CD14-positive monocyte (primary cell): ENCODE measurements around the gene GRIK2. TPM values are rescaled to one million over a fixed set of nuclear protein-coding genes. Genes with fewer than 3 reads are reported as not detected.

ENCODE experiments used
- DNase-seq, 3 donors: peaks; one replicate each; pipeline ENCODE4 v3.0.0-alpha.2; 2011 to 2022
- H2AFZ ChIP-seq: 2 replicates; pipeline ENCODE4 v1.6.0; 2012; ENCODE audit warnings: mild to moderate bottlenecking, low read depth, low read length, inconsistent platforms; ENCODE audit not compliant: insufficient read depth, poor library complexity, severe bottlenecking
- H3K27ac ChIP-seq, 2 donors: 1 replicate in 1 of 2; 2 replicates in 1 of 2; pipeline ENCODE4 v1.5.1; 2012 to 2013; ENCODE audit warnings: low read length in 2 of 2, control low read depth in 1 of 2, inconsistent platforms in 1 of 2, low read depth in 1 of 2, mild to moderate bottlenecking in 1 of 2
- H3K27me3 ChIP-seq, 2 donors: one replicate each; pipeline versions ENCODE4 v1.6.0 to v1.6.1; 2011 to 2013; ENCODE audit warnings: low read length in 2 of 2; ENCODE audit not compliant: control insufficient read depth in 2 of 2, insufficient read depth in 2 of 2
- H3K36me3 ChIP-seq, 2 donors: replicated peaks in 1 of 2; 1 replicate in 1 of 2; 2 replicates in 1 of 2; pipeline versions ENCODE4 v1.5.1 to v1.6.1; 2012 to 2013; ENCODE audit warnings: low read length in 2 of 2, control low read depth in 1 of 2, inconsistent platforms in 1 of 2, mild to moderate bottlenecking in 1 of 2; ENCODE audit not compliant: insufficient read depth in 2 of 2, control insufficient read depth in 1 of 2
- H3K4me1 ChIP-seq, 2 donors: 1 replicate in 1 of 2; 2 replicates in 1 of 2; pipeline versions ENCODE4 v1.5.1 to v1.6.1; 2012 to 2013; ENCODE audit warnings: low read length in 2 of 2, control low read depth in 1 of 2, inconsistent platforms in 1 of 2, mild to moderate bottlenecking in 1 of 2, moderate library complexity in 1 of 2; ENCODE audit not compliant: insufficient read depth in 2 of 2, control insufficient read depth in 1 of 2
- H3K4me2 ChIP-seq: replicated peaks from 2 replicates; pipeline ENCODE3; 2012; ENCODE audit warnings: low read length, moderate library complexity, mild to moderate bottlenecking; ENCODE audit not compliant: poor library complexity, severe bottlenecking; ENCODE audit errors: extremely low read depth
- H3K4me3 ChIP-seq, 3 experiments: fragments of 200-600 bp in 1 of 3; sonication (generic) in 1 of 3; replicated peaks in 1 of 3; 1 replicate in 2 of 3; 2 replicates in 1 of 3; pipeline ENCODE4 v1.5.1; 2011 to 2013; ENCODE audit warnings: low read length in 3 of 3, mild to moderate bottlenecking in 3 of 3, control low read depth in 2 of 3, low read depth in 2 of 3, inconsistent platforms in 1 of 3, moderate library complexity in 1 of 3
- H3K79me2 ChIP-seq: 2 replicates; pipeline ENCODE4 v1.6.0; 2012; ENCODE audit warnings: mild to moderate bottlenecking, control low read depth, inconsistent platforms, low read length, moderate library complexity; ENCODE audit not compliant: insufficient read depth
- H3K9ac ChIP-seq: 2 replicates; pipeline ENCODE4 v1.6.0; 2017; ENCODE audit warnings: low read length, mild to moderate bottlenecking; ENCODE audit not compliant: insufficient read depth, poor library complexity, severe bottlenecking
- H3K9me3 ChIP-seq, 2 donors: replicated peaks in 1 of 2; 1 replicate in 1 of 2; 2 replicates in 1 of 2; pipeline versions ENCODE4 v1.5.1 to v1.6.1; 2012 to 2013; ENCODE audit warnings: low read length in 2 of 2, control low read depth in 1 of 2; ENCODE audit not compliant: control insufficient read depth in 1 of 2, insufficient read depth in 1 of 2
- H4K20me1 ChIP-seq: 2 replicates; pipeline ENCODE4 v1.6.0; 2012; ENCODE audit warnings: mild to moderate bottlenecking, low read length, control low read depth, moderate library complexity; ENCODE audit not compliant: insufficient read depth
- H3K27ac Mint-ChIP-seq, 7 donors: one replicate each; pipeline ENCODE4 v1.8.0; 2020; ENCODE audit warnings: mild to moderate bottlenecking in 7 of 7, mixed read lengths in 7 of 7, moderate library complexity in 6 of 7, inconsistent platforms in 2 of 7
- H3K27me3 Mint-ChIP-seq, 3 donors: one replicate each; pipeline ENCODE4 v1.8.0; 2021 to 2022; ENCODE audit warnings: low read depth in 3 of 3, mild to moderate bottlenecking in 3 of 3, mixed read lengths in 3 of 3, moderate library complexity in 3 of 3, inconsistent platforms in 1 of 3
- H3K36me3 Mint-ChIP-seq, 2 donors: one replicate each; pipeline ENCODE4 v1.8.0; 2020; ENCODE audit warnings: mixed read lengths in 2 of 2, inconsistent platforms in 1 of 2, mild to moderate bottlenecking in 1 of 2
- H3K4me1 Mint-ChIP-seq: one replicate; pipeline ENCODE4 v1.8.0; 2020; ENCODE audit warnings: mild to moderate bottlenecking, mixed read lengths
- H3K4me3 Mint-ChIP-seq, 2 donors: one replicate each; pipeline ENCODE4 v1.8.0; 2020; ENCODE audit warnings: mild to moderate bottlenecking in 2 of 2, mixed read lengths in 2 of 2, moderate library complexity in 1 of 2
- H3K9me3 Mint-ChIP-seq, 7 donors: one replicate each; pipeline ENCODE4 v1.8.0; 2020 to 2022; ENCODE audit warnings: mixed read lengths in 7 of 7, mild to moderate bottlenecking in 6 of 7, moderate library complexity in 6 of 7, inconsistent platforms in 2 of 7
- CTCF ChIP-seq: fragments of 200-600 bp; IDR thresholded peaks from one replicate; pipeline ENCODE4 v1.8.0; 2022; ENCODE audit warnings: antibody characterized with exemption, mild to moderate bottlenecking
- WGBS: methylation state at CpG from one replicate; pipeline ENCODE4 v1.1.5; 2013; ENCODE audit warnings: missing lambda C conversion rate; ENCODE audit not compliant: insufficient coverage; 5-methylcytosine and 5-hydroxymethylcytosine counted together
- intact Hi-C, 2 donors: fragments of 100-400 bp; cut with micrococcal nuclease; formaldehyde crosslinking; loops; one replicate each; pipeline versions ENCODE4 v1.15.0 to v1.15.1; 2023
- polyA plus RNA-seq, 3 donors: library from polyadenylated mRNA; depleted of rRNA in 1 of 3; unstranded in 2 of 3; stranded (reverse) in 1 of 3; fragments of 300-500 nt in 2 of 3; fragments of >200 nt in 1 of 3; fragmentation: Illumina TruSeq in 2 of 3; gene quantifications; 1 replicate in 2 of 3; 2 replicates in 1 of 3; pipeline ENCODE4 v1.2.3, GENCODE V29; 2012 to 2021

Gene GRIK2
- polyA plus RNA-seq, 3 donors, result not detected

GRCh38 chr6:101760843-101761621 is 367.5 kb downstream of the GRIK2 start:
- peak overlapping the region; percentile 14 for H3K4me2 ChIP-seq
- Mint-ChIP-seq H3K27ac (peak overlapping the region; percentile 29 to 83 (median 76)), H3K4me1 (peaks cover 29% of the 10 kb centered on the region), H3K36me3 (no peaks in the 10 kb centered on the region), H3K27me3 (no peaks in the 10 kb centered on the region), H3K9me3 (peaks cover 0 to 3% (median 2%) of the 10 kb centered on the region in 7 donors), H3K4me3 (peak overlapping the region in 1 of 2 donors; percentile 75)
- DNase-seq, result peak; percentile 70 to 91 (median 82)
- peaks cover 16 to 21% of the 10 kb centered on the region in 2 donors for H3K4me1 ChIP-seq
- intact Hi-C loops, result no loop called here
- no peaks in the 10 kb centered on the region for H3K27me3 ChIP-seq
- H3K9me3 ChIP-seq, result no peaks in the 10 kb centered on the region
- no peak overlapping the region for H3K9ac ChIP-seq
- no peak overlapping the region for H2AFZ ChIP-seq
- no peaks in the 10 kb centered on the region for H3K79me2 ChIP-seq
- peak overlapping the region in 1 of 3 experiments; percentile 2 for H3K4me3 ChIP-seq
- H4K20me1 ChIP-seq, result no peaks in the 10 kb centered on the region
- H3K36me3 ChIP-seq, result no peaks in the 10 kb centered on the region
- H3K27ac ChIP-seq, result peak overlapping the region in 1 of 2 donors; percentile 35
- no peak for TF ChIP-seq CTCF

GRCh38 chr6:101762851-101763250 is 369.3 kb downstream of the GRIK2 start:
- no peak overlapping the region for H3K4me3 Mint-ChIP-seq

More at GRCh38 chr6:101762851-101763250, 369.3 kb downstream of the GRIK2 start:
- Histone ChIP-seq H3K4me2 (no peak overlapping the region), H3K4me3 (no peak overlapping the region), H3K79me2 (no peaks in the 10 kb centered on the region), H3K27ac (no peak overlapping the region), H3K9me3 (no peaks in the 10 kb centered on the region), H3K9ac (no peak overlapping the region), H4K20me1 (no peaks in the 10 kb centered on the region), H3K36me3 (no peaks in the 10 kb centered on the region), H3K27me3 (no peaks in the 10 kb centered on the region), H2AFZ (no peak overlapping the region), H3K4me1 (peaks cover 17 to 21% of the 10 kb centered on the region in 2 donors)
- intact Hi-C loops, result no loop called here
- no peak for DNase-seq
- TF ChIP-seq CTCF, result no peak
- no peaks in the 10 kb centered on the region for H3K36me3 Mint-ChIP-seq
- peaks cover 0 to 3% (median 2%) of the 10 kb centered on the region in 7 donors for H3K9me3 Mint-ChIP-seq
- 100% methylated on average over 3 of the region's 3 CpGs for WGBS
- H3K27ac Mint-ChIP-seq, result no peak overlapping the region
- H3K4me1 Mint-ChIP-seq, result peaks cover 29% of the 10 kb centered on the region
- H3K27me3 Mint-ChIP-seq, result no peaks in the 10 kb centered on the region
